GM20431 (cell line): ENCODE data around the gene HOXD4.

Experiments used
- in situ Hi-C: fragments of 300-500 bp; cut with MseI, MboI; formaldehyde crosslinking; loops from one replicate; pipeline ENCODE4 v1.15.0; 2020; ENCODE audit warnings: low sequenced_read_pairs; ENCODE audit not compliant: unreplicated experiment

The HOXD4 gene

GRCh38 chr2:176137252-176137580 lies 14.1 kb upstream of the HOXD4 start:
- in situ Hi-C loops: loop anchor here (25.0 kb wide), 2 partner anchors 425 to 1000 kb away; no protein-coding TSS in a partner anchor

- in situ Hi-C loops: loop anchor here (25.0 kb wide), 2 partner anchors 424 to 999 kb away; no protein-coding TSS in a partner anchor
These were observed 13.4 kb upstream of the HOXD4 start for GRCh38 chr2:176137906-176138305.

GRCh38 chr2:176138526-176138922 lies 12.8 kb upstream of the HOXD4 start:
- in situ Hi-C loops: loop anchor here (25.0 kb wide), 2 partner anchors 424 to 999 kb away; no protein-coding TSS in a partner anchor

GRCh38 chr2:176138923-176139660 lies 12.3 kb upstream of the HOXD4 start:
- in situ Hi-C loops: loop anchor here (25.0 kb wide), 2 partner anchors 423 to 998 kb away; no protein-coding TSS in a partner anchor

GRCh38 chr2:176139661-176140512 lies 11.5 kb upstream of the HOXD4 start:
- in situ Hi-C loops: loop anchor here (10.0 to 25.0 kb wide), 3 partner anchors 315 to 997 kb away; no protein-coding TSS in a partner anchor

- in situ Hi-C loops: loop anchor here (10.0 to 25.0 kb wide), 3 partner anchors 314 to 997 kb away; no protein-coding TSS in a partner anchor
These were observed 10.6 kb upstream of the HOXD4 start for GRCh38 chr2:176140513-176141317.

- in situ Hi-C loops: loop anchor here (10.0 to 25.0 kb wide), 3 partner anchors 313 to 995 kb away; no protein-coding TSS in a partner anchor
These were observed 9.1 kb upstream of the HOXD4 start for GRCh38 chr2:176142281-176142680.

- in situ Hi-C loops: loop anchor here (10.0 to 25.0 kb wide), 3 partner anchors 309 to 992 kb away; no protein-coding TSS in a partner anchor
These were observed 6.0 kb upstream of the HOXD4 start for GRCh38 chr2:176145085-176145969.

- in situ Hi-C loops: loop anchor here (10.0 to 25.0 kb wide), 3 partner anchors 309 to 991 kb away; no protein-coding TSS in a partner anchor
These were observed 5.2 kb upstream of the HOXD4 start for GRCh38 chr2:176146101-176146500.

- in situ Hi-C loops: loop anchor here (10.0 to 25.0 kb wide), 3 partner anchors 308 to 991 kb away; no protein-coding TSS in a partner anchor
These were observed 4.7 kb upstream of the HOXD4 start for GRCh38 chr2:176146645-176147044.

- in situ Hi-C loops: loop anchor here (10.0 to 25.0 kb wide), 3 partner anchors 307 to 990 kb away; no protein-coding TSS in a partner anchor
These were observed 4.0 kb upstream of the HOXD4 start for GRCh38 chr2:176147210-176147799.

GRCh38 chr2:176147800-176148496 lies 3.4 kb upstream of the HOXD4 start:
- in situ Hi-C loops: loop anchor here (10.0 to 25.0 kb wide), 3 partner anchors 307 to 989 kb away; no protein-coding TSS in a partner anchor

- in situ Hi-C loops: loop anchor here (10.0 to 25.0 kb wide), 3 partner anchors 306 to 988 kb away; no protein-coding TSS in a partner anchor
These were observed 2.5 kb upstream of the HOXD4 start for GRCh38 chr2:176148751-176149421.

GRCh38 chr2:176149481-176149938 lies 1.8 kb upstream of the HOXD4 start:
- in situ Hi-C loops: loop anchor here (10.0 to 25.0 kb wide), 3 partner anchors 305 to 988 kb away; no protein-coding TSS in a partner anchor

- in situ Hi-C loops: loop anchor here (10.0 to 25.0 kb wide), 3 partner anchors 305 to 987 kb away; no protein-coding TSS in a partner anchor
These were observed 1.3 kb upstream of the HOXD4 start for GRCh38 chr2:176149939-176150583.
